Uterus (tissue), 2 donors: ENCODE results near the gene ADGRL3.

ENCODE experiments used
- CTCF ChIP-seq, 4 experiments: fragments of 200-600 bp in 2 of 4; fragments of 450-650 bp in 2 of 4; sonication (generic) in 2 of 4; IDR thresholded peaks; one replicate each; pipeline ENCODE4 v1.5.1; 2016 to 2019; ENCODE audit warnings: antibody characterized with exemption in 4 of 4, mild to moderate bottlenecking in 2 of 4, moderate library complexity in 1 of 4
- POLR2A ChIP-seq, 2 donors: fragments of 450-650 bp; IDR thresholded peaks; one replicate each; pipeline ENCODE4 v1.6.1; 2016; ENCODE audit warnings: antibody characterized with exemption in 2 of 2, mild to moderate bottlenecking in 1 of 2, moderate library complexity in 1 of 2

GRCh38 chr4:61205066-61205465 lies 4.9 kb downstream of the ADGRL3 start:
- no peak for TF ChIP-seq CTCF (IDR thresholded peaks at IDR 0.05)
- no peak for TF ChIP-seq POLR2A (IDR thresholded peaks at IDR 0.05)
